CD4-positive, alpha-beta T cell (primary cell): Measurements from ENCODE around the gene ESRP2. TPM values are rescaled to one million over a fixed set of nuclear protein-coding genes. Genes with fewer than 3 reads are reported as not detected.

Experiments used
- ATAC-seq: fragments of 200-7000 bp; cut with Tn5 transposase; one replicate; pipeline ENCODE4 v1.10.0; 2022; ENCODE audit warnings: mild to moderate bottlenecking; ENCODE audit not compliant: poor library complexity
- CTCF ChIA-PET: fragments of 350-600 bp; sonication (Branson Sonifier 250); formaldehyde crosslinking; loops from one replicate; lab custom pipeline; 2021; ENCODE audit warnings: antibody characterized with exemption, inconsistent platforms; lab: Charles Lee
- POLR2A ChIA-PET: fragments of 350-600 bp; sonication (Branson Sonifier 250); formaldehyde crosslinking; loops from one replicate; lab custom pipeline; 2021; ENCODE audit warnings: antibody characterized with exemption, inconsistent platforms; lab: Charles Lee
- DNase-seq, 14 experiments: peaks; one replicate each; pipeline ENCODE4 v3.0.0-alpha.2; 2013 to 2020; ENCODE audit warnings: mixed read lengths in 2 of 14
- H3K27ac ChIP-seq, 2 donors: one replicate each; pipeline versions ENCODE4 v1.5.1 to v1.7.0; 2013; ENCODE audit warnings: low read length in 2 of 2, low read depth in 1 of 2, mild to moderate bottlenecking in 1 of 2
- H3K27me3 ChIP-seq, 2 experiments: 1 replicate in 1 of 2; 2 replicates in 1 of 2; pipeline versions ENCODE4 v1.6.1 to v1.7.0; 2013; ENCODE audit warnings: low read length in 2 of 2, control low read depth in 1 of 2, mild to moderate bottlenecking in 1 of 2, moderate library complexity in 1 of 2; ENCODE audit not compliant: insufficient read depth in 2 of 2, control insufficient read depth in 1 of 2
- H3K36me3 ChIP-seq: one replicate; pipeline ENCODE4 v1.6.1; 2013; ENCODE audit warnings: low read length, control low read depth; ENCODE audit not compliant: insufficient read depth
- H3K4me1 ChIP-seq: one replicate; pipeline ENCODE4 v1.6.1; 2013; ENCODE audit warnings: low read length, control low read depth; ENCODE audit not compliant: insufficient read depth
- H3K4me3 ChIP-seq: one replicate; pipeline ENCODE4 v1.5.1; 2013; ENCODE audit warnings: mild to moderate bottlenecking, low read length, moderate library complexity
- H3K9me3 ChIP-seq, 2 experiments: 1 replicate in 1 of 2; 2 replicates in 1 of 2; pipeline versions ENCODE4 v1.6.1 to v1.7.0; 2013; ENCODE audit warnings: low read length in 2 of 2, mild to moderate bottlenecking in 2 of 2, control low read depth in 1 of 2, moderate library complexity in 1 of 2; ENCODE audit not compliant: control insufficient read depth in 1 of 2, insufficient read depth in 1 of 2
- H3K27ac Mint-ChIP-seq: one replicate; pipeline ENCODE4 v1.8.0; 2020; ENCODE audit warnings: mixed read lengths
- H3K27me3 Mint-ChIP-seq: one replicate; pipeline ENCODE4 v1.8.0; 2021; ENCODE audit warnings: mixed read lengths
- H3K36me3 Mint-ChIP-seq: one replicate; pipeline ENCODE4 v1.8.0; 2021; ENCODE audit warnings: low read depth, mixed read lengths
- H3K4me1 Mint-ChIP-seq: one replicate; pipeline ENCODE4 v1.8.0; 2021; ENCODE audit warnings: low read depth, mixed read lengths
- H3K4me3 Mint-ChIP-seq: one replicate; pipeline ENCODE4 v1.8.0; 2020; ENCODE audit warnings: mild to moderate bottlenecking, mixed read lengths
- H3K9me3 Mint-ChIP-seq: one replicate; pipeline ENCODE4 v1.8.0; 2020; ENCODE audit warnings: mixed read lengths
- intact Hi-C, 2 experiments: fragments of 100-400 bp; cut with DNase I in 1 of 2; cut with micrococcal nuclease in 1 of 2; formaldehyde crosslinking; loops; one replicate each; pipeline versions ENCODE4 v1.15.1 to v1.9.0; 2023 to 2025; cut with DNase I, micrococcal nuclease
- total RNA-seq, 174 experiments: library from RNA in 2 of 174; stranded (reverse) in 2 of 174; gene quantifications; one replicate each; pipeline ENCODE4 v1.2.3 and lab custom pipeline; 2021 to 2026
- TF ChIP-seq, protein P1 (sequence below): fragments of 200-600 bp; IDR thresholded peaks from one replicate; pipeline ENCODE4 v1.8.0; 2022; ENCODE audit warnings: antibody characterized with exemption, mild to moderate bottlenecking

ESRP2 gene
- total RNA-seq, 2 experiments from 2014 or later = not detected

DNA sequence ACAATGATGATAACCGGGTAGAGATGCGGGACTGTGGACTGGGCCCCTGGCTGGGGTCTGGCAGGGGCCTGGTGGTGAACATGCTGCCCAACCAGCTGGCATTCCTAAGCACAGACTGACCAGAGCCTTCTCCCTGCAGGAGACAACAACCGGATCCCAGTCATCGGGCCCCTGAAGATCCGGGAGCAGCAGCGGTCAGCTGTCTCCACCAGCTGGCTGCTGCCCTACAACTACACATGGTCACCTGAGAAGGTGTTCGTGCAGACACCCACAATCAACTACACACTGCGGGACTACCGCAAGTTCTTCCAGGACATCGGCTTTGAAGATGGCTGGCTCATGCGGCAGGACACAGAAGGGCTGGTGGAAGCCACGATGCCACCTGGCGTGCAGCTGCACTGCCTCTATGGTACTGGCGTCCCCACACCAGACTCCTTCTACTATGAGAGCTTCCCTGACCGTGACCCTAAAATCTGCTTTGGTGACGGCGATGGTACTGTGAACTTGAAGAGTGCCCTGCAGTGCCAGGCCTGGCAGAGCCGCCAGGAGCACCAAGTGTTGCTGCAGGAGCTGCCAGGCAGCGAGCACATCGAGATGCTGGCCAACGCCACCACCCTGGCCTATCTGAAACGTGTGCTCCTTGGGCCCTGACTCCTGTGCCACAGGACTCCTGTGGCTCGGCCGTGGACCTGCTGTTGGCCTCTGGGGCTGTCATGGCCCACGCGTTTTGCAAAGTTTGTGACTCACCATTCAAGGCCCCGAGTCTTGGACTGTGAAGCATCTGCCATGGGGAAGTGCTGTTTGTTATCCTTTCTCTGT lies 23.3 kb upstream of the ESRP2 start:
- Mint-ChIP-seq H3K4me3 (no peak overlapping the region), H3K9me3 (no peaks in the 10 kb centered on the region), H3K27ac (no peak overlapping the region), H3K36me3 (peaks cover 29% of the 10 kb centered on the region), H3K4me1 (peaks cover 30% of the 10 kb centered on the region), H3K27me3 (no peaks in the 10 kb centered on the region)
- H3K27me3 ChIP-seq = no peaks in the 10 kb centered on the region
- no peak overlapping the region for H3K4me3 ChIP-seq
- ChIA-PET POLR2A (interaction anchor here (2.9 to 3.3 kb wide), 2 partner anchors 14 to 69 kb away, joined by 13 to 18 read pairs; partner anchors contain the start of gene PLA2G15), CTCF (interaction anchor here (1.5 to 5.8 kb wide), 3 partner anchors 67 to 442 kb away, joined by 3 to 148 read pairs (median 9); no protein-coding TSS in a partner anchor)
- peaks cover 33% of the 10 kb centered on the region for H3K4me1 ChIP-seq
- H3K27ac ChIP-seq = no peak overlapping the region
- TF ChIP-seq, protein P1, sequence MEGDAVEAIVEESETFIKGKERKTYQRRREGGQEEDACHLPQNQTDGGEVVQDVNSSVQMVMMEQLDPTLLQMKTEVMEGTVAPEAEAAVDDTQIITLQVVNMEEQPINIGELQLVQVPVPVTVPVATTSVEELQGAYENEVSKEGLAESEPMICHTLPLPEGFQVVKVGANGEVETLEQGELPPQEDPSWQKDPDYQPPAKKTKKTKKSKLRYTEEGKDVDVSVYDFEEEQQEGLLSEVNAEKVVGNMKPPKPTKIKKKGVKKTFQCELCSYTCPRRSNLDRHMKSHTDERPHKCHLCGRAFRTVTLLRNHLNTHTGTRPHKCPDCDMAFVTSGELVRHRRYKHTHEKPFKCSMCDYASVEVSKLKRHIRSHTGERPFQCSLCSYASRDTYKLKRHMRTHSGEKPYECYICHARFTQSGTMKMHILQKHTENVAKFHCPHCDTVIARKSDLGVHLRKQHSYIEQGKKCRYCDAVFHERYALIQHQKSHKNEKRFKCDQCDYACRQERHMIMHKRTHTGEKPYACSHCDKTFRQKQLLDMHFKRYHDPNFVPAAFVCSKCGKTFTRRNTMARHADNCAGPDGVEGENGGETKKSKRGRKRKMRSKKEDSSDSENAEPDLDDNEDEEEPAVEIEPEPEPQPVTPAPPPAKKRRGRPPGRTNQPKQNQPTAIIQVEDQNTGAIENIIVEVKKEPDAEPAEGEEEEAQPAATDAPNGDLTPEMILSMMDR = no peak
- ATAC-seq (no peak), DNase-seq (no peak)
- intact Hi-C loops = no loop called here
- H3K9me3 ChIP-seq = no peaks in the 10 kb centered on the region
- peaks cover 29% of the 10 kb centered on the region for H3K36me3 ChIP-seq

DNA sequence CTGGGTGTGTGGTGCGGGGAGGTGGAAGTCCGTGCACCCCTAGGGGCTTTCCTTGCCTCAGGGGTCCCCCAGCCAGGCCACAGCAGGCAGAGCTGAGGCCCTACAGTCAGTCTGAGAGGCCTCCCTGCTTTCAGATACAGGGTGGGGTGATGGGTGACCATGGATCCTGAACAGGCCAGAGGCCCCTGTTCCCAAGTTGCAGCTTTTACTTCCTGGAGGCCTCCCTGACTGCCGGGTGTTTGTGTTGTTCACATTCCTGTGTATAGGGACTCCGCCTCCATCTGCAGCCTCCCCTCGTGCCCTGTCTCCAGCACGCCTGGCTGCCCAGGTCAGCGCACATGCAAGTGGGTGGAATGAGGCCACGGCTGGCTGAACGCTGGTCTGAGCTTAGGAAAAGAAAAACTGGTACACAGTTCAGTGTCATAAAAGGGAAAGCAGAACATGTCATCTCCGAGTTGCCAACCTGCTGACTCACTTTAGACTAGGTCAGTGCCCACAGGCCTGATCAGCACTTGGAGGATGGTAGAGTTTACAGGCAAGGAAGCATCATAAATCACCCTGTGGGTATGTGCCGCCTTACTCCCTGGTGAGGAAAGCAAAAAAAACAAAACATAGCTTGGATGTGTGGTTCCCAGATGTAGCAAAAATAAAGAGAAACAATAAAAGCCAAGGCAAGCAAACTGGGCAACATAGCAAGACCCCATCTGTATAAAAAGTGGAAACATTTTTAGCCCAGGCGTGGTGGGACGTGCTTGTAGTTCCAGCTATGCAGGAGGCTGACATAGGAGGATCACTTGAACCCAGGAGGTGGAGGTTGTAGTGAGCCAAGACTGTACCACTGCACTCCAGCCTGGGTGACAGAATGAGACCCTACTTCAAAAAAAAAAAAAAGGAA lies 22.2 kb upstream of the ESRP2 start:
- Mint-ChIP-seq H3K27ac (no peak overlapping the region), H3K4me3 (no peak overlapping the region), H3K4me1 (peaks cover 20% of the 10 kb centered on the region), H3K27me3 (no peaks in the 10 kb centered on the region), H3K9me3 (no peaks in the 10 kb centered on the region), H3K36me3 (peaks cover 20% of the 10 kb centered on the region)
- intact Hi-C loops = no loop called here
- ChIA-PET POLR2A (interaction anchor here (0.8 to 3.3 kb wide), 5 partner anchors 13 to 52 kb away, joined by 3 to 13 read pairs (median 3); partner anchors contain the start of genes PLA2G15, PRMT7 and SLC7A6OS), CTCF (interaction anchor here (1.5 to 1.9 kb wide), 2 partner anchors 71 to 441 kb away, joined by 3 to 9 read pairs; no protein-coding TSS in a partner anchor)
- Histone ChIP-seq H3K27ac (no peak overlapping the region), H3K36me3 (peaks cover 37% of the 10 kb centered on the region), H3K27me3 (no peaks in the 10 kb centered on the region), H3K9me3 (no peaks in the 10 kb centered on the region), H3K4me3 (no peak overlapping the region), H3K4me1 (peaks cover 23% of the 10 kb centered on the region)
- TF ChIP-seq, protein P1 = no peak
- ATAC-seq (no peak), DNase-seq (peak in 1 of 14 experiments; percentile 20)

DNA sequence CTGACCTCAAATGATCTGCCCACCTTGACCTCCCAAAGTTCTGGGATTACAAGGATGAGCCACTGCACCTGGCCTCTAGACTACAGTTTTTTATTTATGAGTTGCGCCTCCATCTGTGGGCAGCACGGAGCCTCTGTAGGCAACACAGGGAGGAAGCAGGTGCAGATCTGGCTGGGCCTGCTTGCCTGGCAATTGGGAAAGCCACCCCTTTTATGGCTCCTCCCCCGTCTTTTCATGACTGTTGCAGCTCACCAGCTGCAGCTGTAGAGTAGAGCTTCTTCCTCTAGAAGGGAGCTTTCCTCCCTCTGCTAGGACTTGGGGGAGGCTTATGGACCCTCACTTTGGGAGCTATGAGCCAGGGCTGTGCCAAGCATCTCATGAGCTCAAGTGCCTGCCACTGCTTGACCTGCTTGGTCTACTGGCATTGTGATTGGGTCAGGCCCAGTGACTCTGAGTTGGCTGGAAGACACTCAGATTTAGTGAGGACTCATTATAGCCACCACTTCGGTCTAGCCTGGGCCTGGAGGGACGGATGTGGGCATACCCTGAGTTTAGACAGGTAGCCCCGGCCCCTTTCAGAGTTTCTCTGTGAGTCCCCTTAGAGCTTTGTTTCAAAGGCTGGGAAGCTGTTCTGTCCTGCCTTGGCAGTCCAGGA lies 21.5 kb upstream of the ESRP2 start:
- TF ChIP-seq, protein P1 = no peak
- Histone ChIP-seq H3K4me3 (no peak overlapping the region), H3K9me3 (no peaks in the 10 kb centered on the region), H3K27ac (no peak overlapping the region), H3K4me1 (peaks cover 20% of the 10 kb centered on the region), H3K27me3 (no peaks in the 10 kb centered on the region), H3K36me3 (peaks cover 44% of the 10 kb centered on the region)
- Mint-ChIP-seq H3K27ac (no peak overlapping the region), H3K9me3 (no peaks in the 10 kb centered on the region), H3K27me3 (no peaks in the 10 kb centered on the region), H3K4me1 (peaks cover 17% of the 10 kb centered on the region), H3K4me3 (no peak overlapping the region), H3K36me3 (peaks cover 19% of the 10 kb centered on the region)
- DNase-seq = peak in 3 of 14 experiments; percentile 49 to 51 (median 49)
- ChIA-PET POLR2A (interaction anchor here (0.8 to 3.3 kb wide), 5 partner anchors 12 to 53 kb away, joined by 3 to 13 read pairs (median 3); partner anchors contain the start of genes PLA2G15, PRMT7 and SLC7A6OS), CTCF (interaction anchor here (1.9 kb wide), 1 partner anchor 72 kb away, joined by 9 read pairs; no protein-coding TSS in a partner anchor)
- intact Hi-C loops = no loop called here
- peak; percentile 83 for ATAC-seq
